HepG2 (cell line): ENCODE data around the gene SHPK. TPM values are rescaled to one million over a fixed set of nuclear protein-coding genes. Genes with fewer than 3 reads are reported as not detected.
A peak's percentile ranks its signal among the peaks of the same experiment; 100 is the strongest.

Source experiments
- ATAC-seq: fragments of 200-7000 bp; cut with Tn5 transposase; 3 replicates; pipeline ENCODE4 v1.9.1; 2020; ENCODE audit warnings: mild to moderate bottlenecking, moderate library complexity
- BruUV-seq: library from RNA; stranded (reverse); fragments of 400-500 nt; replicated peaks from 2 replicates; lab custom pipeline; 2021; lab: Mats Ljungman, UMichigan
- CTCF ChIA-PET: fragments of 300-600 bp; formaldehyde crosslinking; extraction: SDS; loops from one replicate; lab custom pipeline; 2021; ENCODE audit warnings: low total read pairs, inconsistent platforms, low intra/inter-chr PET ratio; lab: Yijun Ruan, JAX
- POLR2A ChIA-PET: fragments of 350-600 bp; sonication (Branson Sonifier 250); formaldehyde crosslinking; loops from one replicate; lab custom pipeline; 2020; ENCODE audit warnings: antibody characterized with exemption, inconsistent platforms; lab: Yijun Ruan, JAX
- DNase-seq: peaks from one replicate; pipeline ENCODE4 v3.0.0-alpha.2; 2015; ENCODE audit warnings: low spot score
- FAIRE-seq: peaks from 3 replicates; lab custom pipeline; 2011; peaks lifted over from hg19 to GRCh38; lab: Jason Lieb, UNC
- H2AFZ ChIP-seq: one replicate; pipeline ENCODE4 v1.6.1; 2011; ENCODE audit warnings: low read length, inconsistent platforms
- H3K27ac ChIP-seq: fragments of 300-600 bp; 3 replicates; pipeline ENCODE4 v1.8.0; 2011; ENCODE audit warnings: mixed run types, mild to moderate bottlenecking, mixed read lengths, low read length, inconsistent platforms; ENCODE audit not compliant: insufficient read depth; ENCODE audit errors: extremely low read length
- H3K27me3 ChIP-seq, 2 experiments: fragments of 200-600 bp in 1 of 2; 2 replicates in 1 of 2; 3 replicates in 1 of 2; pipeline versions ENCODE4 v1.6.0 to v1.8.0; 2011; ENCODE audit warnings: low read length in 2 of 2, mild to moderate bottlenecking in 2 of 2, moderate library complexity in 2 of 2, inconsistent platforms in 1 of 2; ENCODE audit not compliant: insufficient read depth in 2 of 2, control insufficient read depth in 1 of 2
- H3K36me3 ChIP-seq, 2 experiments: fragments of 200-600 bp in 1 of 2; replicated peaks in 1 of 2; 2 replicates in 1 of 2; 3 replicates in 1 of 2; pipeline versions ENCODE4 v1.5.1 to v1.8.0; 2011; ENCODE audit warnings: low read length in 2 of 2, inconsistent platforms in 1 of 2; ENCODE audit not compliant: insufficient read depth in 2 of 2, control insufficient read depth in 1 of 2
- H3K4me1 ChIP-seq: 2 replicates; pipeline ENCODE4 v1.5.1; 2012; ENCODE audit warnings: low read length, inconsistent platforms; ENCODE audit not compliant: insufficient read depth
- H3K4me2 ChIP-seq: 2 replicates; pipeline ENCODE4 v1.6.0; 2011; ENCODE audit warnings: low read depth, low read length, inconsistent platforms
- H3K4me3 ChIP-seq, 3 experiments: fragments of 200-600 bp in 1 of 3; sonication (generic), shearing (Covaris generic) in 1 of 3; replicated peaks in 1 of 3; 2 replicates each; pipeline ENCODE4 v1.5.1; 2011 to 2016; ENCODE audit warnings: low read length in 3 of 3, inconsistent platforms in 2 of 3, low read depth in 2 of 3, mild to moderate bottlenecking in 2 of 3, control low read depth in 1 of 3, mixed read lengths in 1 of 3; ENCODE audit not compliant: insufficient read depth in 1 of 3
- H3K79me2 ChIP-seq: one replicate; pipeline ENCODE4 v1.6.1; 2011; ENCODE audit warnings: low read length, inconsistent platforms; ENCODE audit not compliant: insufficient read depth
- H3K9ac ChIP-seq: 2 replicates; pipeline ENCODE4 v1.6.0; 2011; ENCODE audit warnings: mild to moderate bottlenecking, low read depth, low read length, inconsistent platforms; ENCODE audit not compliant: insufficient read depth
- H3K9me3 ChIP-seq: 2 replicates; pipeline ENCODE4 v1.5.1; 2012; ENCODE audit warnings: mild to moderate bottlenecking, low read length
- H4K20me1 ChIP-seq: 2 replicates; pipeline ENCODE4 v1.6.0; 2011; ENCODE audit warnings: inconsistent platforms, mild to moderate bottlenecking, low read length, moderate library complexity; ENCODE audit not compliant: insufficient read depth
- BATF2 ChIP-seq: sonication (generic); formaldehyde crosslinking; IDR thresholded peaks from 2 replicates; pipeline ENCODE4 v1.8.0; 2022; ENCODE audit warnings: mild to moderate bottlenecking, missing genetic modification reagents, moderate library complexity
- LBX2 ChIP-seq: sonication (generic); formaldehyde crosslinking; IDR thresholded peaks from 2 replicates; pipeline ENCODE4 v1.5.0; 2020; ENCODE audit warnings: missing genetic modification reagents, mild to moderate bottlenecking, borderline replicate concordance
- LRRFIP1 ChIP-seq: sonication (generic); formaldehyde crosslinking; conservative IDR thresholded peaks from 2 replicates; pipeline ENCODE4 v1.4.0; 2020; ENCODE audit warnings: missing genetic modification reagents
- SP5 ChIP-seq: IDR thresholded peaks from 2 replicates; pipeline ENCODE4 v1.6.1; 2016; ENCODE audit warnings: low read depth, borderline replicate concordance
- ZBTB39 ChIP-seq: sonication (generic); formaldehyde crosslinking; IDR thresholded peaks from 2 replicates; pipeline ENCODE4 v1.5.0; 2020; ENCODE audit warnings: missing genetic modification reagents
- ZEB1 ChIP-seq: IDR thresholded peaks from 2 replicates; pipeline ENCODE4 v1.6.1; 2012; ENCODE audit warnings: mild to moderate bottlenecking, low read depth, inconsistent platforms; ENCODE audit not compliant: insufficient replicate concordance
- ZMAT3 ChIP-seq: sonication (generic); formaldehyde crosslinking; conservative IDR thresholded peaks from 2 replicates; pipeline ENCODE4 v1.7.0; 2021; ENCODE audit warnings: missing genetic modification reagents
- ZNF280B ChIP-seq: sonication (generic); formaldehyde crosslinking; IDR thresholded peaks from 2 replicates; pipeline ENCODE4 v1.5.0; 2020; ENCODE audit warnings: missing genetic modification reagents, mild to moderate bottlenecking, borderline replicate concordance
- ZNF337 ChIP-seq: sonication (generic); formaldehyde crosslinking; IDR thresholded peaks from 2 replicates; pipeline ENCODE4 v1.5.1; 2020; ENCODE audit warnings: missing genetic modification reagents, low read depth, mild to moderate bottlenecking, borderline replicate concordance
- ZNF775 ChIP-seq: sonication (generic); formaldehyde crosslinking; IDR thresholded peaks from 2 replicates; pipeline ENCODE4 v1.4.0; 2020; ENCODE audit warnings: missing genetic modification reagents, mild to moderate bottlenecking, moderate library complexity, borderline replicate concordance
- ZNF83 ChIP-seq: sonication (generic); formaldehyde crosslinking; IDR thresholded peaks from 2 replicates; pipeline ENCODE4 v1.4.0; 2020; ENCODE audit warnings: missing genetic modification reagents, mild to moderate bottlenecking, borderline replicate concordance
- WGBS: methylation state at CpG from one replicate; pipeline ENCODE4 v1.1.6; 2017; ENCODE audit warnings: low lambda C conversion rate; 5-methylcytosine and 5-hydroxymethylcytosine counted together
- in situ Hi-C: cut with HindIII; loops from 2 replicates; pipeline ENCODE4 v1.10.0; 2017; ENCODE audit warnings: low pct_unique_long_range_greater_than_20kb; ENCODE audit not compliant: extremely low pct_ligation_motif_present
- intact Hi-C: fragments of 100-400 bp; cut with micrococcal nuclease; formaldehyde crosslinking; loops from one replicate; pipeline ENCODE4 v1.10.0; 2022; ENCODE audit not compliant: unreplicated experiment
- polyA plus RNA-seq, 8 experiments: library from polyadenylated mRNA; depleted of rRNA in 3 of 8; stranded (reverse) in 7 of 8; unstranded in 1 of 8; fragments of >200 nt; fragmentation: Illumina TruSeq in 4 of 8; extraction: Trizol in 4 of 8; gene quantifications; 2 replicates each; pipeline versions ENCODE4 v1.2.1 to v1.2.3, GENCODE V29; 2011 to 2016; ENCODE audit warnings: low read depth in 4 of 8, missing spikeins in 1 of 8, mixed read lengths in 1 of 8; ENCODE audit not compliant: insufficient read depth in 1 of 8
- total RNA-seq, 5 experiments: library from RNA; depleted of rRNA; stranded (reverse); fragments of >200 nt; fragmentation: Illumina TruSeq; extraction: Trizol; gene quantifications; 2 replicates each; pipeline ENCODE4 v1.2.3, GENCODE V29; 2016; ENCODE audit warnings: low read depth in 1 of 5

SHPK gene
- total and polyA plus RNA-seq, 2 of the 13 experiments (the other 11 are each of a cell fraction or from before 2014, with no cell fraction given), result 16.2 to 30.9 TPM

GRCh38 chr17:3593384-3593783 lies 42.7 kb downstream of the SHPK start (continued):
- no peak for TF ChIP-seq ZNF775 (CRISPR knock-in tag)
- TF ChIP-seq ZNF280B (CRISPR knock-in tag), result no peak
- TF ChIP-seq LBX2, result no peak
- TF ChIP-seq ZNF83 (CRISPR knock-in tag), result no peak
- TF ChIP-seq BATF2 (CRISPR knock-in tag), result no peak
- no peak for TF ChIP-seq ZBTB39 (CRISPR knock-in tag)

GRCh38 chr17:3592216-3592860 lies 43.7 kb downstream of the SHPK start:
- no peaks in the 10 kb centered on the region for H3K27me3 ChIP-seq
- in situ Hi-C loops, result no loop called here
- no peak overlapping the region for H3K4me3 ChIP-seq
- FAIRE-seq, result no peak
- H3K79me2 ChIP-seq, result no peaks in the 10 kb centered on the region
- no peaks in the 10 kb centered on the region for H3K9me3 ChIP-seq
- no peak overlapping the region for H3K9ac ChIP-seq
- 100% methylated on average over 5 of the region's 15 CpGs for WGBS
- H3K4me1 ChIP-seq, result no peaks in the 10 kb centered on the region
- peaks cover 18 to 36% of the 10 kb centered on the region in 2 experiments; a peak in 4 of 5 replicates for H3K36me3 ChIP-seq
- DNase-seq, result no peak
- no peak overlapping the region for H2AFZ ChIP-seq
- intact Hi-C loops, result no loop called here
- ChIA-PET CTCF (no interaction called here), POLR2A (no interaction called here)
- no peaks in the 10 kb centered on the region for H4K20me1 ChIP-seq
- peak; percentile 16; the same call in 2 of the 3 replicates for ATAC-seq
- H3K27ac ChIP-seq, result no peak overlapping the region
- H3K4me2 ChIP-seq, result no peak overlapping the region
- no TSS peak for BruUV-seq
- no peak for TF ChIP-seq LRRFIP1 (CRISPR knock-in tag)
- no peak for TF ChIP-seq ZNF337 (CRISPR knock-in tag)
- no peak for TF ChIP-seq ZMAT3 (CRISPR knock-in tag)
- TF ChIP-seq SP5 (CRISPR knock-in tag), result no peak
- no peak for TF ChIP-seq ZEB1
